GM18499 (cell line): ENCODE measurements around the gene SYT7.
"Not testable (repeated sequence)": the region's sequence is repeated elsewhere in the genome, so short reads cannot be mapped to it uniquely, and the experiment has no call there.

Experiments used
- ATAC-seq: cut with Tn5 transposase; IDR thresholded peaks from one replicate; pipeline ENCODE4 v1.9.1; 2021; ENCODE audit warnings: moderate number of reproducible peaks; ENCODE audit not compliant: insufficient read depth, unreplicated experiment

Gene SYT7

DNA sequence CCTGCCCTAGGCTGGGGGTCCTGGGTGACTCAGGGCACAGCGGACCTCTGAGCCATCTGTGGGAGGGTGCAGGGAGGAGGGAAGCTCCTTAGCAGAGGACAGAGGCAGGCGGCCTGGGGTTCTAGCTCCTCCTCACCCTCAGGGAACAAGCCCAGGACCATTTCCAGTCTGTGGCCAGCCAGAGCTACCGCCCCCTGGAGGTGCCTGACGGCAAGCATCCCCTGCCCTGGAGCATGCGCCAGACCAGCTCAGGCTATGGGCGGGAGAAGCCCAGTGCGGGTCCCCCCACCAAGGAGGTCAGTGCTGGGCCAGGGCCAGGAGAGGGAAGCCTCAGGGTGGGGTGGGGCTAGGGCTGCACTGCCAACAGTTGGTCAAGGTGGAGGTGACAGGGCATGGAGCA lies 98.4 kb downstream of the SYT7 start:
- no peak for ATAC-seq

DNA sequence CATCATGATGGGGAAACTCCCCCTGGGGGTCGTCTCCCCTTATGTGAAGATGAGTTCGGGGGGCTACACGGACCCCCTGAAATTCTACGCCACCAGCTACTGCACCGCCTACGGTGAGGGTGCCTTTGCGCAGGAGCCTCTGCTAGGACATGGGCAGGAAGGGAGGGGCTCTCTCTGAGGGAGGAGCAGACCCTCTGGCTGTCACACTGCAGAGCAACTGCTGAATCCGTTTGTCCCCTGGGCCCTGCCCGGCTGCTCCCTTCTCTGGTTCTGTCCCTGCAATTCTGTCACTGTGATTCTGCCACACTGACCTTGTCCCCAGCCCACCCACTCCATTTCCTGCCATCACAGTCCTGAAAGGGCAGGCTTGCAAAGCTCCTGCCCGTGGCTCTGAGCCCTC lies 99.1 kb downstream of the SYT7 start:
- ATAC-seq = no peak

DNA sequence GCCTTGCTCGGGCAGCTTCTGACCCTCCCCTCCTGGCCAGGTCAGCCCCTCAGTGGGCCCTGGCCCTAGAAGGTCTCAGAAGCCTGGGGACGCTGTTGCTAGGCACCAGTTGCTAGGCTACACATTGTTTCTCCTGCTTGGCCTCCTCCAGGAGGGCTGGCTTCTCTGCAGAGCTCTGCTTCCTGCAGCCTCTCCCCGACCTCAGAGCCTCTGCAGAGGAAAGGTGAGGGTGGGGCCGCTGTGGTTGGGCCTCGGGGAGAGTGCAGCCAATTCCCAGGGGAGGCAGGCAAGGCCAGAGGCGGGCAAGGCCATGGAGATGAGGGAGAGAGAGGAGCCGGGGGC lies 99.9 kb downstream of the SYT7 start:
- ATAC-seq = no peak

DNA sequence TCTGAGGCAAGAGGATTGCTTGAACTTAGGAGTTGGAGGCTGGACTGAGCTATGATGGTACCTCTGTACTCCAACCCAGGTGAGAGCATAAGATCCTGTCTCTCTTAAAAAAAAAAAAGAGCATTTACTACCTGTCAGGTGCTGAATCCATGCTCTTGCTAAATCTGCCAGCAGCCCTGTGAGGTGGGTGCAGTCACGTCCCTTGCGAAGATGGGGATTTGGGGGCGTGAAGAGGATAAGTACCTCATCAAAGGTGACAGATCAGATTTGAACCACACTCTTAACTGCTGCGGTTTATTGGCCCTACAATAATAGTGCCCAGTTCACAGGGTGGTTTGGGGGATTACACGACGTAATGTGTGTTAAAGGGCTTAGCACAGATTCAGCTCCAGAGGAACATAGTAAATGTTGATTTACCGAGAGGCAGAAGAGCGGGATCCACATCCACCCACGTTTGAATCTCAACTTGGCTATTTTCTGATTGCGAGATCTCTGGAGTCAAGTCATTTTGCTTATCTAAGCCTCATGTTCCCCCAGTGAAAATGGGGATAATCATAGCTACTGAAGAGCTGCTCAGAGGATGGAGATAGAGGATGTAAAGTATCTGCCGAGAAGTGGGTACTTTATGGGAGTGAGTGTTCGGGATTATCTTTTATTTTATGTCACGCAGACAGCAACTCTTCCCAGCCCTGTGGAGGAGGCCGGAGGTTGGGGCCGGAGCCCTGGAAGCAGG lies 100.4 kb downstream of the SYT7 start:
- no peak for ATAC-seq

DNA sequence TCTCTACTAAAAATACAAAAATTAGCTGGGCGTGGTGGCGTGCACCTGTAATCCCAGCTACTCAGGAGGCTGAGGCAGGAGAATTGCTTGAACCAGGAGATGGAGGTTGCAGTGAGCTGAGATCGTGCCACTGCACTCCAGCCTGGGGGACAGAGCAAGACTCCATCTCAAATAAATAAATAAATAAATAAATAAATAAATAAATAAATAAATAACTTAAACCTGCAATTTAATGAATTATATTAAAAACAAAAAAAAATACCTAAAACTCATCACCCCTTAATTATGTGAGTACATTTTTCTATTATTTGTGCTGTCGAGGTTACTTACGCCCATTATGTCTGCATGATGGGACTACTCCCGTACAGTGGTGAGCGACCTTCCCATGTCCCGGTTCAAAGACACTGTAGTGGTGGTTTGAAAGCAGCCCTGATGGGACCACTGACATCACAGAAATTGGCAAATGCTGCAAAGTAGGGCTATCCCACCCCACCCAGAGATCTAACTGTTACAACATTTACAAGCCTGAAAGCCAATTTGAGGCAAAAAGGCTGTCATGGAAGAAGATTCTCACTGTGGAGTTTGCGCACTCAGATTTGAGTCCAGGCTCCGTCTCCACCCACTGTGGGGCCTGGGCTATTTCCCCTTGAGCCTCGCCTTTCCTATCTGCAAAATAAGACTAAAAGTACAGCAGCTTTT lies 101.4 kb downstream of the SYT7 start:
- not testable (repeated sequence) for ATAC-seq

DNA sequence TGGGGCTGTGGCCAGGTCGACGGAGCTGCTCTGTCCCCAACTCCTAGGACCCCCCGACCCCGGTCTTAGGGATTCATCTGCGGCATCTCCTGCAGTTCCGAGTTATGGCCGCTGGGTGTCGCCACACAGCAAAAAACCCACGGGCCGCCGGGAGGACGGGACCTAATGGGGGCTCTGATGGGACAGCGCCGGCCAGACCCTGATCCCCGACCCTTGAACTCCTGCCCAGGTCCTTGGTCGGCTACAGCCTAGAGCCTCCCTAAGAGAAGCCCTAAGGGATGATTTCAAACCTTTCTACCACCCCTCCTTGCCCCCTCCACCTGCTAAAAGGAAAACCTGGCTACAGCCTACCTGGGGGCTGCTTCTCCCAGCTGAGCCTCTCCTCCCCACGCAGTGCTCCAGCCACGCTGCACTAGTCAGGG lies 103.1 kb downstream of the SYT7 start:
- ATAC-seq = no peak

DNA sequence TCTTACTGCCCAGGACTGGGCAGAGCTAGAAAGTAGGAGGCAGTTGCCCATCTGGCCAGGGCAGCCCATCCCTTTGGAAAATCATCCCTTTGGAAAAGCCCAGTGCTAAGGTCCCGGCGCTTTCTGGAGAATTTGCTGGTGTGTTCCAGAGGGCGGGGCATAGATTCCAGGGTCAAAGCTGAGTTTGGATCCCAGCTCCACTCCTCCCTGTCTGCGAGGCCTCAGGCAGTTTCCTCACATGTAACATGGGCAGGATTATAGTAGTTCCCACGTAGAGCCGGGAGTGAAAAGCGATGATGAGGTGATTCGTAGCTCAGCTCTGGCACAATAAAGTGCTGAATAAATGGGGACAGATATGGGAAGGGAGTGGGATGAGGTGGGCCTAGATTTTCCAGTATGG lies 103.8 kb downstream of the SYT7 start:
- no peak for ATAC-seq

DNA sequence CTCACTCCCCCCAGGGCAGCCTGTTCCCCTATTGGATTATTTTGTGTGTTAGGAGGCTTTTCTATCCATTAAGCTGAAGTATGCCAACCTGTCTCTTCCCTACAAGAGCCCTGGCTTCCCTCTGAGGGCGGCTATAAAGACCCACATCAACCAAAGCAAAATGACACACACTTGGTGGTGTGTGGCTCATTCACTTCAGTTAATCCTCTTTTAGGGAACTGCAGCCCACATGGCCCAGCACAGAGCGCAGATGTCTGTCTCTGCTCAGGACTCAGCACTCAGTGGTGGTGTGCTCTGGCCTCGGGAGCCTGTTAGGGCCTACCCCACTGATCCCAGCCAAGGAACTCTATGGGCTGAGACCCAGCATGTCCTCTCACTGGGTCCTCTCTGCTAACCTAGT lies 104.5 kb downstream of the SYT7 start:
- ATAC-seq = no peak

DNA sequence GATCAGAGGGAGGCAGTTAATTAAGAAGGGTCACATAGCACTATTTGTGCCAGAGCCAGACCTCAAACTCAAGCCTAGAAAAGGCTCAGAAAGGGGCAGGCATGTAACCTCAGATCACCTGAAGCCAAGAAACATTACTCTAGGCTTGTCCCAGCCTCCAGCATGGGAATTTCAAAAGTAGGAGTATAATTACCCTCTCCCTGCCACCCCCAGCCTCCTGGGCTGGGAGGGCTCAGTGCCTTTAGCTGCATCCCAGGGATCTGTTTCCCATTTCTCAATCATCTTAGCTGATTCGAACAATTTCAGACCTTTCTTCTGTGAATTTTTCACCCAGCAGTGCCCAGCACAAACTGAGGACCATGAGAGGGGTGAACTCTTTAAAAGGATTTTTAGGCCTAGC lies 105.4 kb downstream of the SYT7 start:
- ATAC-seq = no peak

DNA sequence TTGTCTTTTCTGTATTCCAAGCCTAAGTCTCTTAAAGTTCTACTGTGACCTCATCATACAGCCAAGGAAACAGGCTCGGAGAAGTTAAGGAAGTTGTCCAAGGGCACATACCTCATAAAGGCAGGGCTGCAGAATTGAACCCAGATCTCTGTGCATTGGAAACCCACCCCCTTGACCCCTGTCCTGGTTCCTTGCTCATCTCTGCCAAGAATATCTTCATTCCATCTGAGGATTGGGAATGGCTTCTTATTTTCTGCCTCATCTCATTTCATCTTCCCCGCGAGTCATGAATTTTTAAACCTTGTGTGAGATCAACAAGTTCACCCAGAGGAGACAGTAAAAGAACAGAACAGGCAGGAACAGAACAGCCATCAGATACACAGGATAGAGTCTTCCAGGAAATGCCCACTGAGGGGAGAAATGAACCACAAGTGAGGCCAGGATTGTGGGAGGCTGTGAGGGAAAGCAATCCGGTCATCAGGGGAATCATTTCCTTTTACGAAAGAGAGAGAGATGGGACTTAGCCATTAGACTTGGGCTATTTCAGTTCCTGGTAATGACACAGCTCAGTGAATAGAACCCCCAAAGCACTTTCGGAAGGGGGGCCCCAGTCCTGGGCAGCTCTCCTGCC lies 106.7 kb downstream of the SYT7 start:
- ATAC-seq = no peak

DNA sequence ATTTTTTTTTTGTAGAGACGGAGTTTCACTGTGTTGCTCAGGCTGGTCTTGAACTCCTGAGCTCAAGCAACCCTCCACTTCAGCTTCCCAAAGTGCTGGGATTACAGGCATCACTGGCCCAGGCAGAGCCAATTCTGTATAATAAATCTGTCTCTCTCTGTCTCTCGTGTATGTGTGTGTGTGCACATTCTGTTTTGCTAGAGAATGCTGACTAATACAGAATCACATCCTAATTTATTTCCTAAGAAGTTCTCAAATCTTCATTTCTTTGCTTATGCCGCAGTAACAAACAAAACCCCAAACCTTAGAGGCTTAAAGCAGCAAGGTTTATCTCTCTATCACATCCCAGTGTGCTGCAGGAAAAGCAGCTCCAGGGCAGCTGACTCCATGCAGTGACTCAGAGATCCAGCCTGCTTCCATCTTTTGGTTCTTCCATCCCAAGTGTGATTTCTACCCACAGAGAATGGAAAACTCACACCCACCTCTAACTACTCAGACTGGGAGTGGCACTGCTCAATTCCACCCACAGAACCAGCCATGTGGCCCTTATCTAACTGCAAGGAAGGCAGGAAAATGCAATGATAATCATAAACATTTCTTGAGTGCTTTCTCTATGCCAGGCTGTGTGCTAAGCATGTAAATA lies 107.4 kb downstream of the SYT7 start:
- ATAC-seq = no peak

DNA sequence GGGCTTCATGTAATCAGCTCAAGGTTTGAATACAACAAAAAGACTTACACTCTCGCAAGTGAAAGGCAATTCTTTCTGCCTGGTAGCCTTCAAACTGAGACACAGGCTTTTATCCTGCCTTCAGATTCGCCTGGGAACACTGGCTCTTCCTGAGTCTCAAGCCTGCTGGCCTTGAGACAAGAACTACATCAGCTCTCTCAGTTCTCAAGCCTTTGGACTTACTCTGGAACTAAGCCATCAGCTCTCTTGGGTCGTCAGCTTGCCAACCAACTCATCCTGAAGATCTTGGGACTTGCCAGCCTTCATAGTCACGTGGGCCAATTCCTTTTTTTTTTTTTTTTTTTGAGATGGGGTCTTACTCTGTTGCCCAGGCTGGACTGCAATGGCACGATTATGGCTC lies 108.0 kb downstream of the SYT7 start:
- ATAC-seq = no peak

DNA sequence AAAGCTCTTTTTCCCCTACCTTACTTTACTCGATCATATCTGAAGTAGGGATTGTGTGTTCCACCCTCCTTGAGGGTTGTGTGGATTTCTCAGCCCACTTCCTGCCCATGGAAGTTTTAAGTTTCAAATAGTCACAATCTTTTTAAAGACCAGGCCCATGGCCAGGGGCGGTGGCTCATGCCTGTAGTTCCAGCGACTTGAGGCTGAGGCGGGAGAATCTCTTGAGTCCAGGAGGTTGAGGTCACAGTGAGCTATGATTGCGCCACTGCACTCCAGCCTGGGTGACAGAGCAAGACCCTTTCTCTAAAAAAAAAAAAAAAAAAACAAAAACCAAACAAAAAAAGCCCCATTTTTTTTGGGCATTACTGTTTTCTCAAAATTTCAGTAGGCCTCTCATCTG lies 108.6 kb downstream of the SYT7 start:
- ATAC-seq = no peak

DNA sequence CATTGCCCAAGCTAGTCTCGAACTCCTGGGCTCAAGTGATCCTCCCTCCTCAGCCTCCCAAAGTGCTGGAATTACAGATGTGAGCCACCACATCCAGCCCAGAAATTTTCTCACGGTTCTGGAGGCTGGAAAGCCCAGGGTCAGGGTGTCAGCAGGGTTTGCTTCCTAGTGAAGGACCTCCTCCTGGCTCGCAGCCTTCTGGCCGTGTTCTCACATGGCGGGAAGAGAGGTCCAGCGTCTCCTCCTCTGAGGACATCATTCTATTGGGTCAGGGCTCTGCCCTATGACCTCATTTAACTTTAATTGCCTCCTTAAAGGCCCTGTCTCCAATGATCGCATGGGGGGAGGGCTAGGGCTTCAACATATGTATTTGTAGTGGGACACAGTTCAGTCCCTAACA lies 112.9 kb downstream of the SYT7 start:
- no peak for ATAC-seq

DNA sequence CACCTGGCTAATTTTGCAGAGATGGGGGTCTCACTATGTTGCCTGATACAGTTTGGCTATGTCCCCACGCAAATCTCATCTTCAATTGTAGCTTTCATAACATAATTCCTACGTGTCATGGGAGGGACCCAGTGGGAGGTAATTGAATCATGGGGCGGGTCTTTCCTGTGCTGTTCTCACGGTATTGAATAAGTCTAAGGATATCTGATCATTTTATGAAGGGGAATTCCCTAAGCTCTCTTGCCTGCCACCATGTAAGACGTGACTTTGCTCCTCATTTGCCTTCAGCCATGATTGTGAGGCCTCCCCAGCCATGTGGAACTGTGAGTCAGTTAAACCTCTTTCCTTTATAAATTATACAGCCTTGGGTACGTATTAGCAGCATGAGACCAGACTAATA lies 113.3 kb downstream of the SYT7 start:
- ATAC-seq = not testable (repeated sequence)
